Daoy (cell line): Measurements from ENCODE around the gene ADGRG3. TPM values are rescaled to one million over a fixed set of nuclear protein-coding genes. Genes with fewer than 3 reads are reported as not detected.

Experiments
- DNase-seq: peaks from one replicate; pipeline ENCODE4 v3.0.0-alpha.2; 2015; ENCODE audit warnings: low read depth
- total RNA-seq: library from RNA; depleted of rRNA; stranded (reverse); fragments of >200 nt; shearing (Covaris generic); gene quantifications from 2 replicates; pipeline ENCODE4 v1.2.3, GENCODE V29; 2014

Gene ADGRG3
- total RNA-seq, 1 experiment from 2014 or later: not detected

DNA sequence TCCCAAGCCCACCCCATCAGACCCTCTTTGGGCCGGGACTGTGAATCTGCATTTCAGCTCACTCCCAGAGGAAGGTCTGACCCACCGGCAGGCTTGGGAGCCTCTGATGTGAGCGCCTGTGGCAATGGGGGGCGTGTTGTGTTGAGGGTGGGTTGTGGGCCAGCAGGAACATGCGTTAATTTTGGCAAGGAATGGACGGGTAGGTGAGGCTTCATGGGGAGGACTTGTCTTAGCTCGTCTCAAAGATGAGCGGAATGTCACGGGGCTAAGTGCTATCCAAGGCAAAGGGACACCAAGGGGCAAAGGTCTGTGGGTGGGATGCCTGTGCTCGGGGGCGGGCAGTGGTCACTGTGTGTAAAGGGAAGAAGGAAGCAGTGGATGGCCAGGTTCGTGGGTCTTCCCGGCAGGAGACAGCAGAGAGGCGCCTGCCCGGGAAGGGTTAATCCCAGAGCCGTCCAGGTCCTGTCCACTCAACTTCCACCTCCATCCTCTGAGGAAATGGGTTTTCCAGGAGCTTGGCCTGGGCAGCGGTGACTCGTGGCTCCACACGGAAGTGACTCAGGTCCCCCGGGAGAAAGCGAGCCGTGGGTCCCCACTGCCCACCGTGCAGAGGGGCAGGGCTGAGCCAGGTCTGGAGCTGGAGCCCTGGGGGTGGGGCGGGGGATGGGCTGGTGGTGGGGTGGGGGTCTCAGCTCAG lies 22.3 kb upstream of the ADGRG3 start:
- peak; percentile 71 for DNase-seq

DNA sequence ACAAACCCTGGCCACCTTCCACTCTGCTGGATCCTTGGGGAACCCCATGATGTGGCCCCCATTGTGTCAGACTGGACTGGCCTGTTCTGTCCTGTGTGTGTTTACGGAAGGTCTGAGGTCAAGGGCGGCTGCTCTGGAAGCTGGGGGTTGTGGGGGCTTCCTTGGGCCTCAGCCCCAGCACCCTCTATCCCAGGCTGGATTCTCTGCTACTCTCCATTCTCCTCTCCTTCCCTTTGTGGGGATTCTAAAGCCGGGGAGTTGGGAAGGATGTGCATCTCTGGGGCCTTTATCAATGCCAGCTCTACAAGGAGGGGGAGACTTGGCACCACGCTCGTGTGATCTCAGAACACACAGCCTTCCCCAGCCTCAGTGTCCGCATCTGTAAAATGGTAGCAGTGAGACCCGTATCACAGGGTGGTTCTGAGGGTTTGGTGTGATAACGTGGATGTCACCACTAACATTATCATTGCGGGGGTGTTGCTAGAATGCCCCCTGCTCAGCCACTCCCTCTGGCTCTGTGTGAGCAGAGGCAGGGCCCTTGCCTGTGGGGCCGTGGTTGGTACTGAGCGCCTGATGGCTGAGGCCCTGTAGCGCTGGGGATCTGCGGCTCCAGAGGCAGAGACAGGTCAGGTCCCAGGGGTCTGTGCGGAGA lies 21.6 kb upstream of the ADGRG3 start:
- DNase-seq: peak; percentile 19

DNA sequence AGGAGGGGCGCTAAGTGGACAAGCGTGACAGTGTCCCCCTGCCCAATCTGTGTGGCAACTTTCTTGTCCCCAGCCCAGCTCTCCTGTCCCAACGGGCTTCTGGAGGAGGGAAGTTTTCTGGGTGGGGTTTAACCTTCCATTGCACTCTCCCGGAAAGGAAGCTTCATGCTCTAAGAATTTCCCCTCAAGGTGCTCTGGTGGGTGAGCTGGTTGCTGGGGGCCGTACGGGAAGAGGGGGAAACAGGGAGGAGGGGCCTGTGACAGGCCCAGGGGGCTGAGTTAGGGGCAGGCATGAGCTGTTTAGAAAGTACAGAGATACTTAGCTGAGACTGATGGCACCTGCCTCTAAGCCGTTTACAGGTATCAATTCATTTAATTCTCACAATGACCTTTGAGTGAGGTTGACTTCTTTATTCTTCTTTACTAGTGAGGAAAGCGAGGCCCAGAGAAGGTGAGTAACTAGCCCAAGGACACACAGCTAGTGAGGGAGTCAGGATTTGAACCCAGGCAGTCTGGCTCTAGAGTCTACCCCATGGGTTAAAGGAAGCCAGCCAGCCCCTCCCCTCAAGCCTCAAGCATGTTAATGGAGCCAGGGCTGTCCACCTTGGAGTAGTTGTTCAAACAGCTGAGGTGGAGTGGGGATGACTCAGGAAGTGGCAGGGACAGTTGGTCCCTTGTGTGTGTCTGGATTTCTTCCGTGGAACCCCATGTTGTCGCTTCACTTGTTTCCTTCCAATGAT lies 20.8 kb upstream of the ADGRG3 start:
- DNase-seq: peak; percentile 57

DNA sequence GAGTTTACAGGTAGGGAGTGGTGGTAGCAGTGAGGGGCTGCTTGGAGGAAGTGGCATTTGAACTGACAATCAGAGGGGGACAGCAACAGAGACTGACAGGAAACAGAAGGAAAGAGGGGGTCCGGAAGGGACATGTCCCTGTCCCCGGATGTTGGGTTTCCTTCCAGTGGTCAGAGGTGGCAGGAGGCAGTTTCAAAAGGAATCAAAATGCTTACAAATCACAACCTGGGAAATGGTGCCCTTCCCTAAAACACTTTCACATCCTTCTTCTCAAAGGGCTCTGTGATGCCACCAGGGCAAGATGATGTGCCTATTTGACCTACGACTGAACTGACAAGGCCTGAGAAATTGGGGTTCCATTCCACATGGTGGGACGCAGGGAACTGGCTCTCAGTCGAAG lies 20.0 kb upstream of the ADGRG3 start:
- no peak for DNase-seq

DNA sequence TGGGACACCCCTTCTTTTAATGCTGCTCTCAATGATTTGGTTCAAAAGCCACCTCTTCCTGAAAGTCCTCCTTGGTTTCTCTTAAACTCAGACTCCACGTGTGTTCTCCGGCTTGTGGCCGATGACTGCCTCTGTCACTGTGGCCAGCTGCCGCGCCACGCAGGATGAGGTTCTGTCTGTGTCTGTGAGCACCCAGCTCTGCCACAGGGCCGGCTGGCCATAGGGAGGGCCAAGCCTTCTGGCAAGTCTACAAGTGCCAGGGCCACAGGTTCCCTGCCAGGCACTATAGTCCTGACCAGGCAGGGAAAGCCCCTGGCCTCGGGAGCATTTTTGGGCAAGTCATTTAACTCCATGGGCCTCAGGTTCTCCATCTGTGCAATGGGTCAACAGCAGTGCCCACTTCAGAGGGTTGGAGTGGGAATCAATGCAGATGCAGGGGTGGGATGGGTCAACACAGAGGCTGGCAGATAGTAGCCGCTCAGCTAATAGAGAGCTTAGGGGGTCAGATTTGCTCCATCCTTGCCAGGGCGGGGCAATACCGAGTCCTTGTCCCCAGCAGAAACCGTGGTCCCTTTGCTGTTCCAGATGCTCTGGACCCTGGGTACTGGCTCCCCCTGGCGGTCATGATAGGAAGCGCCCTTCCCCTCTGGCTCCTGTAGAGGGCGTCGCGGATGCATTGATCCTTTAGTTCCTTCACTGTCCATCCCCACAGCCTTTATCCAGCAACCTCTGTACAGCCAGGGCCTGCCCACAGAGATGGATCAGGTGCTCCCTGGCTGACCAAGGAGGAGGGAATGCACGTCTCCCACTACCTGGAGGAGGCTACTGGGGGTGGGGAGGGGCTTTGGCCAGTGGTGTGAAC lies 19.3 kb upstream of the ADGRG3 start:
- peak; percentile 79 for DNase-seq

DNA sequence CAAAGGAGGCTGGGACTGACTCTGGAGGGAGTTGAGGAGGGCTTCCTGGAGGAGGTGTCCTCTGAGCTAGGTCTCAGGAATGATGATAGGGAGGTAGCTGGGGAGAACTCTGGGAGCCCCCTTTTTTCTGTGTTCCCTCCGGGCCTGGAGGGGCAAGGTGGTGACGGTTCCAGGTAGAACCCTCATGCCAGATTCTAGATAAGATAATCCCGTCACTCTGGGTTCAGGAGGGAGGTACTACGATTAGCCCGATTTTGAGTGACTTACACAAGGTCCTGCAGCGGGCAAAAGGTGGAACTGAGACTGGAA lies 18.7 kb upstream of the ADGRG3 start:
- DNase-seq: no peak

DNA sequence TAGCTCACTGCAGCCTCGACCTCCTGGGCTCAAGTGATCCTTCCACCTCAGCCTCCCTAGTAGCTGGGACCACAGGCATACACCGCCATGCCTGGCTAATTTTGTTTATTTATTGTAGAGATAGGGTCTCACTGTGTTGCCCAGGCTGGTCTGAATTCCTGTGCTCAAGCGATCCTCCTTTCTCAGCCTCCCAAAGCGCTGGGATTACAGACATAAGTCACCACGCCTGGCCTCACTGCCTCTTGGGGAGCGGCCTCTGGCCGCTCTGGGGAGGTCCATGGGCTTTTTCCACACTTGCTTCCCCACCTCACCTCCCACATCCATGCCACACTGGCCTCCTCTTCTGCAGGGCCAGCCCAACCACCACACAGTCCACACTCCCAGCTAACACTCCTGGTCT lies 18.3 kb upstream of the ADGRG3 start:
- no peak for DNase-seq

DNA sequence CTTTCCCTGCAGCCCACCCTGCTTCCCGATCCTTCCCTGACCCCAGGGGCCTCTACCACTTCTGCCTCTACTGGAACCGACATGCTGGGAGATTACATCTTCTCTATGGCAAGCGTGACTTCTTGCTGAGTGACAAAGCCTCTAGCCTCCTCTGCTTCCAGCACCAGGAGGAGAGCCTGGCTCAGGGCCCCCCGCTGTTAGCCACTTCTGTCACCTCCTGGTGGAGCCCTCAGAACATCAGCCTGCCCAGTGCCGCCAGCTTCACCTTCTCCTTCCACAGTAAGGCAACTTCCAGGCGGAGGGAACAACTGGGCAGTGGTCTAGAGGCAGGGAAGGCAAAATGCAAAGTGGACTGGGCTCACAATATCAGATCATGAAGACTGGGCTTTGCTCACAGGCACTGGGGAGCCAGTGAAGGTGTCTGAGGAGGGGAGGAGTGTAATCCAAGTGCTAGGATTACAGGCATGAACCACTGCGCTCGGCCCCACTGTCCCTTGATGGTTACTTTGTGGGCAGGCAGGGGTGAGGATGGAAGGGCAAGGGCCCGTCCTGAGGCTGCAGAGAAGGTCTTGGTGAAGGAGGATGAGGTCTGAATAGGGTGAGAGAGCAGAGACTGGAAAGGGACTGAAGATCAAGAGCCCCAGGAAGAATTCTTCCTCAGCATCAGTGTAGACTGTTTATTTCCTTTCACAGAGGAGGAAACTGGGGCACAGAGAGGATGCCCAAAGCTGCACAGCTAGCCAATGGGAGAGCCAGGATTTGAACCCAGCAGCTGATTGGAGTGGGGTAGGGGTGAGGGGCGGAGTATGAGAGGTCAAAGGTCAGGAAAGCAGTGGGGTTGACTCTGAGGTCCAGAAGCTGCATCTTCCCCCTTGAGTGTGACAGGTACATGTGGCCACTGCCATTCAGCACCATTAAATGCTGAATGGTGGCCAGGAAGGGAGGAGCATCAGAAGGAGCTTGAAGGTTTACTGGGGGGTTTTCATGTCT lies 16.5 kb upstream of the ADGRG3 start:
- DNase-seq: no peak

DNA sequence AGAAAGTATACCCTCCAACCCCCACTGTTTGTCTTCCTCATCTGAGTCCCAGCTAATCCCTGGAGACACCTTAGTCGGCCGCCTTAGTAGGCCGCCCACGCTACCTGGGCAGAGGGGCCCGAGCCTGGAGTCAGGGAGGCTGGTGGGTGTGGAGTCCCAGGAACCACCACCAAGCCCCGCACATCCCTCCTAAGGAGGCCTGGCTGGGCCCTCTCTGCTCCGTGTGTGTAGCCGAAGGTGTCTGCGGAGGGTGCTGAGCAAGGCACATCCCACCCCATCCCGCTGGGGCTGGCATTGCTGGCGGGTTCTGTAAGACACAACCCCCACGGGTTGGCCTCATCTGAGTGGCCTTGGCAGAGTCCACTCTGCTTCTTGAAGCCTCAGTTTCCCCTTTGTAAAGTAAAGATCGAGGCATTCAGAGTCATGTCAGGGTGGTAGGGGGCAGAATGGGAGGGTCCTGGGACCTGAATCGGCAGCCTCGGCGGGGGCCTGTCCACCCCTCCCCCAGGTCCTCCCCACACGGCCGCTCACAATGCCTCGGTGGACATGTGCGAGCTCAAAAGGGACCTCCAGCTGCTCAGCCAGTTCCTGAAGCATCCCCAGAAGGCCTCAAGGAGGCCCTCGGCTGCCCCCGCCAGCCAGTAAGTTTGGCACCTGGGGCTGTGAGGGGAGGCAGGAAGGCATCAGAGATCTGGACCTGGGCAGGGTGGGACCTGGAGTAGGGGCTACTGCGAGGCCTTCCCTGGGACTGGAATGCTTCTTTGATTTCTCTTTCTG lies 15.2 kb upstream of the ADGRG3 start:
- DNase-seq: no peak

DNA sequence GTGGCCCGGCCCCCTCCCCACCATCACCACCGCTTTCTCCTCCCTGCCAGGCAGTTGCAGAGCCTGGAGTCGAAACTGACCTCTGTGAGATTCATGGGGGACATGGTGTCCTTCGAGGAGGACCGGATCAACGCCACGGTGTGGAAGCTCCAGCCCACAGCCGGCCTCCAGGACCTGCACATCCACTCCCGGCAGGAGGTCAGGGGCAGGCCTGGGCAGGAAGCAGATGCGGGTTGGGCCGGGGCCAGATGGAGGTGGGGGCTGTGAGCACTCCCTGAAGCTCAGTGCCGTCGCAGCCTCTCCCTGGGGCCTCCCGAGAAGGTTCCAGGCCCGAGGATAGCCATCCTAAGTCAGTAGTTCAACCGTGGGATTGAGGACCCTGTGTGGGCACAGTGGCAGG lies 14.2 kb upstream of the ADGRG3 start:
- peak; percentile 49 for DNase-seq

DNA sequence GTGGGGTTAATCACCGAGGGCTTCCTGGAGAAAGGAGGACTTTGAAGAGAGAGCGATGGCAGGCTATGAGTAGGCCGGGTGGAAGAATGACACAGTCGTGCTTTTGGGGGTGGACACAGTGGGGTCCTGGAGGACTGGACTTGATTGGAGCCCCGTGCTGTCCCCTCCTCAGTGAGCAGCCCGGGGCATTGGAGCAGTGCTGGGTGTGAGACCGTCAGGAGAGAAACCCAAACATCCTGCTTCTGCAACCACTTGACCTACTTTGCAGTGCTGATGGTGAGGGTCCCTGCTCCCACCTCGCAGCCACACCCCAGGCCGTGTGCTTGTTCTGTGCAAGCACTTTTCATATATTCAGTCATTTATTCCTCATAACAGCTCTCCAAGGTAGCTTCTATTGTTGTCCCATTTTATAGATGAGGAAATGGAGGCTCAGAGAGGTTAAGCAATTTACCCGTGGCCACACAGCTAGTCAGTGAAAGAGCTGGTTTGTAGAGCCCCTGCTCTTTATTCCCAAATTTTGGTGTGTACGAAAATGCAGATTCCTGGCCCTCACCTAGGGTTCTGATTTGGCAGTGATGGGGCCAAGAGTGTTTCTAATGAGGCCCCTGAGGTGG lies 11.7 kb upstream of the ADGRG3 start:
- DNase-seq: no peak

DNA sequence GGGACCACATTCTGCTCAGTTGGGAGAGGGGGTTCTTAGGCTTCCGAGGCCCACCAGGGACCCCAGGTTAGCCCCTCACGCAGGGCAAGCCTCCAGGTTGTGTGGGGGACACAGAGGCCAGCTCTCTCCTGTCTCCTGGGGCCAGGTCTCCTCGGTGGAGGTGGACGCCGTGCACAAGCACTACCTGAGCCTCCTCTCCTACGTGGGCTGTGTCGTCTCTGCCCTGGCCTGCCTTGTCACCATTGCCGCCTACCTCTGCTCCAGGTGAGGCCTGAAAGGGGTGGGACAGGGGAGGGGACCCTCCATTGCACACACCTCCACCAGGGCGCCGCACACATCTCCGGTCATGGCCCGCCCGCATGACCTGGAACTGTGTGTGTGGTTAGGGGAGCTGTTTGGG lies 10.9 kb upstream of the ADGRG3 start:
- DNase-seq: no peak

DNA sequence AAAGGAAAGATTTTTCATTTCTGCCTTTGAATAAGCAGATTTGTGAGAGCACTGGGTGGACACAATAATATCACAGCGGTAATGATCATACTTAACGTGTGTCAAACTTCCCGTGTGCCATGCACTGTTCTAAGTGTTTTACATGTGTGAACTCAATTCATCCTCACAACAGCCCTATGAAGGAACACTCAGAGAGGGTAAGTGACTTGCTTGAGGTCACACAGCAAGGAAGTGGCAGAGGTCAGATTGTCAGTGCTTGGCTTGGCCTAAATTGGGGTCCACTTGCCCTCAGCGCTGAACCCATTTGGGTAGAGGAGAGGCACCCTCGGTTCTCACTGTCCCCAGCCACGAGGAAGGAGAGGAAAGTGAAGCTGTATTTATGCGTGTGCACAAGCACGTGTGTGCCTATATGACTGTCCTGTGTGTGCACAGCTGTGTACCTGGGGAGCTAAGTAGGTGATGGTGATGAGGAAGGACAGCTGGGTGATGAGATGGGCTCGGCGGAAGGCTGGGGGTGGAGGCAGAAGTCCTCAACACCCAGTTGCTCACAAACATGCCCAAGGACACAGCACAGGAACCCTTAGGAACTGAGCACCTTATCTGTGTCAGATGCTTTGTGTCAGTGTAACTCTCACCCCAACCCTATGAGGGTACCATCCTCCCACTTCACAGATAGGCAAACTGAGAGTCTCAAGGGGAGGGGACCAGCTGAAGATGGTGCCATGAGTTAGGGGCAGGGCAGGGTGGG lies 9.8 kb upstream of the ADGRG3 start:
- no peak for DNase-seq

DNA sequence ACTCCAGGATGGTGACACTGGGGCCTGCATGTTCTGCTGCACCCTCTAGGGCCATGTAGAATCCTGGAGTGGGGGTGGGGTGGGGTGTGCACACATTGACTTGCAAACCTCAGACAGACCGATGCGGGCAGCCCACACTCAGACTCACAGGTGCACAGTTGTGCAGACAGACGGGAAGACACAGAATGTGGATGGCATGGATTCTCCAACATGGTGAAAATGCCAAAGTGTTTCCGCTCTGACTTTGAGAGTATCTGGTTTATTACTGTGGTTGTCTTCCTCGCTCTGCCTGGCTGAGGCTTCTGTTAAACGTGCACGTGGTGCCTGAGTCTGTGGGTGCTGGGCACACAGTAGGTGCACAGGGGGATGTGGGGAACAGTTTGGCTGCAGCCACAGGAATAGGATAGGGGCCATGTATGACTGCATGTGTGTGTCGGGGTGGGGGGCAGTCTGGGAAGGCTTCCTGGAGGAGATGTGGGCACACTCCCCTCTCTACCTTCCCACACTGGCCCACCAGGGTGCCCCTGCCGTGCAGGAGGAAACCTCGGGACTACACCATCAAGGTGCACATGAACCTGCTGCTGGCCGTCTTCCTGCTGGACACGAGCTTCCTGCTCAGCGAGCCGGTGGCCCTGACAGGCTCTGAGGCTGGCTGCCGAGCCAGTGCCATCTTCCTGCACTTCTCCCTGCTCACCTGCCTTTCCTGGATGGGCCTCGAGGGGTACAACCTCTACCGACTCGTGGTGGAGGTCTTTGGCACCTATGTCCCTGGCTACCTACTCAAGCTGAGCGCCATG lies 9.0 kb upstream of the ADGRG3 start:
- DNase-seq: no peak

DNA sequence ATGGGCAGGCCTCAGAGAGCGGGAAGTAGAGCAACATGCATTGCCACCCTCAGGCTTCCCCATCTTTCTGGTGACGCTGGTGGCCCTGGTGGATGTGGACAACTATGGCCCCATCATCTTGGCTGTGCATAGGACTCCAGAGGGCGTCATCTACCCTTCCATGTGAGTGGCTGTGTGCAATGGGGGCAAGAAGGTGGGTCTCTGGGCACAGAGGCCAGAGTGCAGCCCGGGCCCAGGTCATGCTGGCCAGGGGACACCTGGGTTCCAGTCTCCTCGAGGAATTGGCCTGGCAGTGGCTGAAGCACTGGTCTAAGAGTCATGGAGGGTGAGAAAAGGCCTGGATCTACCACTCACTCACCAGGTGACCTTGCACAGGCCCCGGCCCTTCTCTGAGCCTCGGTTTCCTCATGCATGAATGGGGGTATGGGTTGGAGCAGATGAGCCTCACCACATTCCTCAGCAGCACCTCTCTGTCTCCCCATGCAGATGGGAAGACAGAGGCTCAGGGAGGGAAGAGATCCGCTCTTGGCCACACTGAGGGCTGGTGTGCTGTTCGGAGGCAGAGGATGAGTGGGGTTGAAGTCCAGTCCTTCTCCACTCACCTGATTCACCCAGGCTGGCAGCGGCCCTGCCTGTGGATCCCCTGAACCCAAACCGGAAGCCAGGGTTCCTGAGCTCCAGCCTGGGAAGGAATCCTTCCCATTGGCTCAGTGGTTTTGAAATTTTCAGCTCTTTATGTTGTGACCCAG lies 7.2 kb upstream of the ADGRG3 start:
- DNase-seq: no peak

DNA sequence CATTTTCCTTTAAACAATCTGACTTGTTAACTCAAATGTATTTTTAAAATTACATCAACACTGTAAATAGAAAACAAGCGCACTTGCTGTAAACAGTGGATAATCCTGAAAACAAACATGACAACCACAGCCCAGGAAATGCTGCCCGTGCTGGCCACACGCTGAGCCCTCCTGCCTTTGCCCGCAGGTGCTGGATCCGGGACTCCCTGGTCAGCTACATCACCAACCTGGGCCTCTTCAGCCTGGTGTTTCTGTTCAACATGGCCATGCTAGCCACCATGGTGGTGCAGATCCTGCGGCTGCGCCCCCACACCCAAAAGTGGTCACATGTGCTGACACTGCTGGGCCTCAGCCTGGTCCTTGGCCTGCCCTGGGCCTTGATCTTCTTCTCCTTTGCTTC lies 6.6 kb upstream of the ADGRG3 start:
- no peak for DNase-seq
